NCI-H226 (cell line): ENCODE measurements around the gene MED27.

Source experiments
- DNase-seq: peaks from one replicate; pipeline ENCODE4 v3.0.0-alpha.2; 2015

The MED27 gene

DNA sequence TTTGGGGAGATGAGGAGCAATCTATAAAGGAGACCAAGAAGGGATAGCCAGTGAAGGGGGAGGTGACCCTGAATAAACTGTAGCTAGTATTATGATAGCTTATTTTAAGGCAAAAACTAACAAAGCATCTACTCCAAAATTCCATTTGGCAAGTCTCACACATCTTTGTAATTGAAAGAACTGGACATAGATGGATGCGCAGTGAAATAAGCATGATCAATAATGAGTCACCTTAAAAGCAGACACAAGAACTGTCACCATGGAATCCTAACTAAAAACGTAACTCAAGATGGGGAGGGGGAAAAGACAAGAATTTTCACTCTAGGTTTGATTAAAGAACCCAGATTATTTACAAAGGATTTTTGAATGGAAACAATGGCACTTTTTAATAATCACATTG is 164.5 kb downstream of the MED27 start:
- DNase-seq = no peak

DNA sequence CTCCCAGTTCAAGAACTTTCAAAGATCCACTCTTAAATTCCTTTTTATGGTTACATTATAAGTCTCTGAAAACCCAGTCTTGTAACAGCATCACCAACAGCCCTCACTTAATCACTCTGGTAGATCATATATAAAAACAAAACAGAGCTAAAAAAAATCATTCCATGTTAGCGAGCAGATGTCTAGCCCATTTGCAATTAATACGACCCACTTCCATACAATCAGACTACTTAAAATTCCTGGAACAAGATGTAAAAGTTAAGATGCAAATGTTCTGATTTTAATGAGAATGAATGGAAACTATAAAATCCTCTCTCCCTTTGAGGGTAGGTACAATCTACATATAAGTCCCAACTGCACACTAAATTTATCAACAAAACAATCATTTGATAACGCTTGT is 167.0 kb downstream of the MED27 start:
- DNase-seq = no peak

DNA sequence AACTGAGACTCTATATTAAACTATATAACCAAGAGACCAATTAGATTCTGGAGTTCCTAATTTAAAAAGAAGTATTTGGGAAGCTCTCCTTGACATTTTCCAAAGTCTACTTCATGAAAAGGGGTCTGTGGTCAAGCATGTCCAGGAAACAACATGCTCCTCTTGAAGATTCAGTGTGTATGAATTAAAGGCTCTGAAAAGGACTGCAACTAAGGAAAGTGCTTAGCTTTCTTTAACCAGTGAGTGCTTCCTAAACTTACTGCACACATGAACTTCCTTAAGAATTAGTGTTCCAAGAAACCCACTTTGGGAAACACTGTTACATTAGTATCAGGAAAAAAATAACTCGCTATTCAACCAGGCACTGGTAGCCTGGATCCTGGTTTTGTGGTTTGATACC is 167.6 kb downstream of the MED27 start:
- no peak for DNase-seq

DNA sequence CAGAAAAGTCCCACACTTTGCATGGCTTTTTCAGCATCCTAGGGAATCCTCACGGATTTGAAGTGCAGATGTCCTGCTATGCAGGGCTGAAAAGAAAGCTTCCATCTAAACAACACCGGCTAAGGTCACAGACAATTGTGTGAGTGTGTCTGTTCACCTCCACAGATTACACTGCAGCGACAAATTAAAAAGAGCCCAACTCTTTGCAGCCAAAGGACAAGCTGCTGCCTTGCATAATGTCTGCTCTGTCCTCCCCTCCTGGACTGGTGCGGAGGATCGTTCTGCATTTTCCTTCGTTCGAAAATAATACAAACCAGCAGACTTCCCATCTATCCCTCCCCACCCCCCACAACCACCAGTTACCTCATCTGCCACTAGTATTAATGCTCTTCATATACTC is 169.1 kb downstream of the MED27 start:
- no peak for DNase-seq

DNA sequence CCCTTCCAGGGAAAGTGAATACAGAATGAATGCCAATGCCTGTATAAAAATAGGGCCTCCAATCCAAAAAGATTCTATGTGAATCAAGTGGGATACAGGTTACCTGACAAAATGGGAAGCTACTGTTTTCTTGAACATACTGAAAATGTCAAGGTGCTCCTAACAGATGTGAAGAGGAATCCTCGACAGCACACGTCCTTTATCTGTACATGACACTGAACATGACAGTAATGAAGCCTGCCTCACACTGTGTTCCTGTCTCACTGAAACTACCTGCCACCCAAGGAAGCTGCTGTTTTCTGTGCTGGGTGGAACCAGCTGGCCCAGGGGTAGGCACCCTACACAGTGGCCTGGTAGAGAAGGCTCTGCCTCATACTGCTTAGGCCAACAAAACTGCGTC is 174.5 kb downstream of the MED27 start:
- no peak for DNase-seq

DNA sequence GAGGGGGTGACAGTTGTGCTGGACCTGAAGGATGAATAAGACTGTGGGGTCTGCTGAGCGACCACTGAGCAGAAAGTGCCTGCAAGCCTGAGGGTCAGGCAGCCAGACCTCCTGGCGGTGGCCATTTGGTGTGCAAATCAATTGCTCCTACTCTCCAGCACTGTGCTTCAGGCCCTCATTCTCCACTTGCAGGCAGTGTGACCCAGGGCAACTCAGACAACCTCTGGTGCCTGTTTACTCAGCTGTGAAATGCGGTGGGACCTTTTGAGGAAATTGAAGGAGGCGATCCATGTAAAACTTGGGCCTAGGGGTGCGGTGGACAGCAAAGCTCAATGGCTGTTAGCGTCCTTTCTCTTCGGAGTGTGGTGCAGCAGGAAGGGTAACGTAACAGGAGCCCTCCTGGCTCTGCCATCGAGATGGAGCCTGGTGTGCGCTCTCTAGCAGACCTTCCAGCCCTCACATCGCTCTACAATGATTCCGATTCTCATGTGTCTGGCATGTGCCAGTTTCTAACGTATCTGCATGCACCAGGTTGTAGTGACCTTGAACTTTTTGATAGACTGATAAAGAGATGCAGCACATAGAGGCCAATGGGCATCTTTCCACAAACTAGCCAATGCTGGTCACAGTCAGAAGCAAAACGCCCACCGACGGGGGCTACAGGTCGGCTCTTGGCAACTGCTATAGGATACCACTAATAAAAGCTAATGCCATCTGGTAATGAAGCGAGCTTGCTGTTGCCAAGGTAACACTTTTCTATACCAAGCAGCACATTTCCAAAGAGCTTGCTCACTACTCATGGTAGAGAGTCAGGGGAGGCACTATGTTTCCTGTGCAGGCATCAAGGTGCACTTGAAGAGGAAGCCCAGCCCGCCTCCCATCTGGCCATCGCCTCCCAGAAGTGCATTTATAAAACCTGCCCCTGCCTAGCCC is 180.1 kb downstream of the MED27 start:
- DNase-seq = no peak

DNA sequence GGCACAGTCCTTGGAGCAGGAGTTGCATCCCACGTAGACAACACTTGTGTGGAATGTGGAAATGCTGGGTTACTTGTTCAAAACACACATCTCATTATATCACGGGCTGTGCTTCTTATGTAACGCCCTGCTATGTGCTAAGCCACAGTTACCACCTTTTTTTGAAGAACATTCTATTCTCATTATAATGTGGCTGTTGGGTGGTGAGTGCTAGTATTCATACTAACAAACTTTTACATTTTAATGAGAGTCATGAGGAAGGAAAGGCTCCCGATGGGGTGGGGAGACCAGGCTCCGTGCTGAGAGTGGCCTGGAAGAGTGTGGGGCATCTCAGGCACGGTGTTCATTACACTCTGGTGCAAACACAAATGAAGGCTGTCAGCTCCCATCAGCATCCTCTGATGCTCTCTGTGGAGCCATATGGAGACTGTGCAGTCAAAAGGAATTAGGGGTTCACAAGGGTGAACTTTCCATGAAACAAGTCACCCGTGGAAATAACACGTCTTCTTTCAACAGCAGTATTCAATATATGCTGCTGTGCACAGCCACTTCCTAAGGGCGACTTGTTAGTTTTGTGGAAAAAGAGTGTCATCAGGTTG is 186.7 kb downstream of the MED27 start:
- no peak for DNase-seq

DNA sequence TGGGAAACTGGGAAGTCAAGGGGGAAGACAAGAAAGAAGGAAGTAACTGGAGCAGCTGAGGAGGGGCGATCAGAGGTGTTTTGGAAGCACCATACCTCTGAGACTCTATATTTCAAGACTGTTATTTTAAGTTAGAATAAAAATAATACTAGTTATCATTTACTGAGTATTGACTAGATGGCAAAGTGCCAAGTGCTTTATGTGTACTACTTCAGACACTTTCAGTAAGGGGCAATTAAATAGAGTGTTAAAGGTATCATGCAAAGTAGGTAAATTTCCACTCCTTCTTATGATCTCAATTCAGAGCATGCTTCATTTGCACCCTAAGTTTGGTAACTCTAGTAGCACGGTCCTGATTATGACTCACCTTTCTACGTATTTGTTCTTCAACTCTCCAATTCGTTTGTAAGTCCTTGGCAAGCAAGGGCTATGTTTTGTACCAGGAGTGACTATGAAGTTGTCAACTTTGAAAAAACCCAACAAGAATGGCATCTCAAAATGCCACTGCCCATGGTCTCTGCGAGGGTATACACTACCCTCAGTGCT is 187.4 kb downstream of the MED27 start:
- no peak for DNase-seq

DNA sequence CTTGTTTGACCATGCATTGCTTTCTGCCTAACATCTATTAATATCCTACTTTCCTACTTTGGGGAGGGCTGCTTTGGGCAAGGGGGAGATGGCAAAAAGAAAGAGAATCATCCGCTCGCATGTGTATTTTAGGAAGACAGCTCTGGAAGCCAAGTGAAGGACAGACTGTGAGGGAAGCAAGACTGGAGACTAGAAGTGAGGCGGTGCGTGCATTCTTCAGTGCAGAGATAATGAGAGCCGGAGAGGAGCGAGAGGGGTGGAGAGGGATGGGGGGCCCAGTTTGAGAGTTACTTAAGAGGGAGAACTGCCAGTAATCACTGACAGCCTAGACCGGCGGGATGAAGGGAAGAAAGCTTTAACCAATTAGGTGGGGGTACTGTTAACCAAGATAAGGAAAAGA is 188.1 kb downstream of the MED27 start:
- DNase-seq = no peak

DNA sequence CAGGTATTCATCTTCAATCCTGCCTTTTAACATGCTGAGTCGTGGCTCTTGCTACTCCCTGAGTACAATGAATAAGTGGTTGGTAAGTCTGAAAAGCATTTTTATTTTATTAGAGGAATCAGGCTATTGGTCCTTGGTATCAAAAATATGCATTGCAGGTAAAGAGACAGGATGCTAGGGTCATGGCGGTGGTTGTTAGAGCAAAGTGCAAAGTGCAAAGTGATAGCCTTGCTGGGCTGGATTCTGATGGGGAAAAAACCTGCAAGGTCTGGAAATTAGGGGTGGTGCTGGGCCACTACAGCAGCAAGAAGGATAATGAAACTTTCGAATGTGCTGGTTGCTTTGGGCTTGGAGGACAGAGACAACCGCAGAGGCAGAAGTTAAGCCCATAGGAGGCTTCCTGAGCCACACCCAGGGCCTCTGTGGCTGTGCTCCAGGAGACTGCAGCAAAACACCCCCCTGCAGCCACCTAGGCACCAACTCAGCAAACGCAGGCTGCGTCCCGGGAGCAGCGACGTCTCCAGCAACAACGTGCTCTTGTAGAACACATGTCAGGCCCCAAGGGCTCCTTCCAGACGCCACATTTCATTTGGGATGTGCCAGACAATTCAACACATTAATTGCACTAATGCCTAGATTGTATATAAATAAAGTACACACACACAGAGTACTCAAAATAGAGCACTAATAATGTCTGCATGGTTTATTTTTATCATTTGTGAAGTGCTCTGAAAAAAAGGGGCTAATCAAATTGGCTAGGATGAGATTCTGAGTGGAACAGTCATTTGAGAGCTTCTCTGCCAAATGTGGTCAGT is 190.0 kb downstream of the MED27 start:
- DNase-seq = no peak

DNA sequence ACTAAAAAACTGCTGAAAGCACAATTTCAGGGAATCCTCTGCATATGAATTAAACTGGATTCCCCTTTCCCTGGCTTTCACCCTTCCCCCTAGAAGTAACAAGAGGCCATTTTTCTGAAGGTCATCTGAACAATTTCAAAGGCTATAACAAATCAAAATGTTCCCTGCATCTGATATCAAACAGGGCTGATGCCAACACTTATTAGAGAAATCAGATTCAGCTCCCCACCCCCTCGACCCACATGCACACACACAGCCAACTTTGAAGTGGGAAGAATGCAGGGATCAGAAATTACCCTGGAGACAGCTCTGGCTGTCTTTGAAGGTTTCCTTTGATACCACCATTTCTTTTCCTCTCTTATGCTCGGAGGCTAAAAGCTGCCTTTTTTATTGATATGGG is 190.7 kb downstream of the MED27 start:
- DNase-seq = no peak

DNA sequence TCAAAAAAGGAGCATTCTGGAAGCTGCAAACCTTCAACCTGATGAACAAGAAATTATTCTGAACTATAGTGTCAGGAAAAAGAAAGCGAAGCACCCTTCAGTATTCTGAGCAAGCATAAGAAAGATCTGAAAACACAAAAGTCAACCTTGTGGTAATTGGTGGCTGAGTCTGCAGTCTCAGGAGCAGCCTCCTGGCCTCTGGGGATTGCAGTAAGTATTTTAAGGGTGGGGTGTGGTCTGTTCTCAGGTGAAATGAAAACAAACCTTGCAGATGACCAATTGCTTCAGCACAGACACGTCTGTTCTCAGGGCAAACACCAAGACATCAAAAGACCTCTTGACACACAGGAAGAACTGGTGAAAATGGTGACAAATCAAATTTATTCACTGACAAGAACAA is 192.0 kb downstream of the MED27 start:
- no peak for DNase-seq

DNA sequence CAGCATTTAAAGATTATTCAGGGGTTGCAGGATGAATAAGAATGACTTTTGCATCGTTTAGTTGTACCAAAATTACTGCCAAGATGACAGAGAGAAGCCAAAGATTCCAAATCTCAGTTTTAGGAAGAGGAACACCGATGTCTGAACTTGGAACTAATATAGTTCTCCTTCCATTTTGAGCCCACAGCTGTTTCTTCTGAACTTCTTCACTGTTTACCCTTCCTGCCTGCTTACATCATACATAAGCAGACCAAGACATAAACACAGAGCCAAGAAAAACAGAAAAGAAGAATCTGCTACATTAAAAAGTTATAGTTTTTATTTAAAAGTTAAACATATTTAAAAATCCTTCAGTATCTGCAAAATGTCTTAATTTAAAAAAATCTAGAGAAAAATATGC is 192.8 kb downstream of the MED27 start:
- no peak for DNase-seq

DNA sequence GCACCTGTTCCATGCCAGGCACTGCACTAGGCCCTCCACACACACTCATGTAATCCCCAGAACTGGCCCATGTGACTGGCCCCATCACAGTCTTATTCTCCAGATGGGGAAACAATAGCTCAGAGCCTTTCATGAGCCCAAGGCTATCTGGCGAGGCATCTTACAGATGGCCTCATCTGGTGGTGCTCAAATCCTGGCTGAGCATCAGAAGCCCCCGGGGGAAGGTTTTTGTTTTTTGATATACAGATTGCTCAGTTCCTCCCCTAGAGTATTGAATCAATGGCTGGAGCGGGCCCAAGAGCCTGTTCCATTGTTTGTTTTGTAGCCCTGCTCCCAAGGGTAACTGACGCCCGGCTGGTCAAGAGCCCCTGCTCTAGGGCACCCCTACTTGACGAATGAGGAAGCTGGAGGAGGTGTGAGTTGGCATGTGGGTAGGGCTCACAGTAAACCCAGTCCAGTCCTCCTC is 194.5 kb downstream of the MED27 start:
- DNase-seq = no peak

DNA sequence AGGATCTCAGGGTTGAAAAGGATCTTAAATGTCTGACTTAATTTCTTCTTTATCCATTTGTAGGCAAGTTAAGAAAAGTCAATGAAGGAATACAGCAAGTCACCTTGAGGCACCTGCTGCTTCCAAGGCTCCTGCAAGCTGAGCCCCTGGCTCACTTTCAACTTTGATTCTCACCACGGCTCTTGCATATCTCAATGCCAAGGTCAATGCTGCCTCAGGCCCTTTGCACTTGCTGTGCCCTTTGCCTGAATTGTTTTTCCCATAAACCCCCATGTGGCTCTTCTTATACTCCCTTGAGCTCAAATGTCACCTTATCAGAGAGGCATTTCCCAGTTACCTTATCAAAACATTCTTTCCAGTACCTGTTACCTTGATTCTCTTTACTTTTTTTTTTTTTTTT is 195.4 kb downstream of the MED27 start:
- no peak for DNase-seq

DNA sequence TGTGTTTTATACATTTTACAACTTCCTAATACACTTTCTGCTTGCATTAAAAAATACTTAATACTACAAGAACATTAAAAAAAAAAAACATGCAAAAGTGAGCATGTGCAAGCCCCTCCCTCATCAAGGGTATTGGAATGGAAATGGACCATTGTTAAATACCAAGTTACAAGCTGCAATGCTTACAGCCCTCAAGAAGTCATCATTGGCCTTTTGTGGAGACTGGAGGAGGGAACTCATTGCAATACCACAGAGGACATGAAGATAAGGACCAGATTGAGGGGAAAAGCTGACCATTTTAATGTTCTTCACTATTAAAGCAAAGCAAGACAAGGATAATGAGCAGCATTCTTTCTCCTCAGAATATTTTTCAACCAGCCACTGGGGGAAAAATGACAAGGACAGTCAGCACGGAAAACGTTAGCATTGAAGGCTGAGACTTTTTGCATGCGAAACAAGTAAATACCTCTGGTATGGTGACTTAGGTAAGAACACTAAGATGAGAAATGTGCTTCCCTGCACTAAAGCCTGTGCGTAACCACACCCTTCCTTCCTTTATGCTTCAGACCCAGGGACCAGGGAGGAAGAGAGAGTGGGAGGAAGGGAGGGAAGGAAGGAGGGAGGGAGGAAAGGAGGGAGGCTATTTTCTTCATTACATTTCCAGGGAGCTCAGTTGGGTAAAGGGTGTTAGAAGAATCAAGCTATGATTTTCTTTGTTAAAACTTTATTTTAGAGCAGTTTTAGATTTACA is 198.7 kb downstream of the MED27 start:
- DNase-seq = no peak

DNA sequence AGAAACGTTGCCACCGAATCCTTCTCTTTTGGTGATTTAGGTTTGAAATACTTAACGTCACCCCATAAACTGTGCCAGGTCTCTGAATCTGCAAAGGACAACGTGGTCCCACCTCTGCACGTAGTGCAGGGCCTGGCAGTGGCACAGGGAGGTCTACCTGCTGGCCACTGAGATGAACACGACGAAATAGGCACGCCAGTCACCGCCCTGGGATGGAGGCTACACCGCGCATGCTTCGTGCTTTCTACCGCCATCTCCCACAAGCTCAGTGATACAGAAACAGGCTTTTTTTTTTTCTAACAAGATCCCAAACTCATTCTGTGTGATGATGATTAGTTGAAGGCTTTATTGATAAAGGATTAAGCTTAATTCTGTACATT is 199.8 kb downstream of the MED27 start:
- DNase-seq = no peak

DNA sequence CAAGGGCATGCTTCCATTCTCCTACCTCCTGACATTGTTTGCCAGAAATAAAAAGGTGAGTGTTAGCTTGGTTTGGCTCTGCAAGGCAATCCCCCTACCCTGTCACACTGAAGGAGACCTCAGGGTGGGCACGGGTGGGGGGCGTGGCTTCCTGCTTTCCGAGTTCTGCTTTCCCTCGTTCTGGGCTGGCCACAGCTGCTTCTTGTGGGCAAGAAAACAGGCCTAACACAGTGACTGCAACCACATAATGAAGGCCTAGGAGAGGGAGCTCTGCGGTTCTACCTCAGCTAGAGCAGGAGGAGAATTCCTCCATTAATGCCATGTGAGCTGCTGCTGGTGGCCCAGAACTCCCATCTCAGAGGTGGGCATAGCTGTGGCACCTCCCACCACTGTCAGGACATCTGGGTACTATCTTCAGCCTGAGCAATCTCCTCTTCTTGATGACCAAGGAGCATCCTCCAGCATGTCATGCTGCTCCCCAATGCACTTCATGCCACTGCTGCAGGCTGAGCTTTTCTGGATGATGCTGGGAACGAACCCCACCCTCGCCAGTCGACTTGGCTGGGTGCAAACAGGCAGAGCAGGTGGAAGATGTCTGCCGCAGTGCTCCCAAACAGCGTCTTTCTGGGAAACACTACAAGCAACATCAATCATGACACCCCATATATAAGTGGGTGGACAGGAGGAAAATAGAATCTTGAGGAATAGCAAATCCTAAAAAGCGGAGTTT is 200.3 kb downstream of the MED27 start:
- no peak for DNase-seq

DNA sequence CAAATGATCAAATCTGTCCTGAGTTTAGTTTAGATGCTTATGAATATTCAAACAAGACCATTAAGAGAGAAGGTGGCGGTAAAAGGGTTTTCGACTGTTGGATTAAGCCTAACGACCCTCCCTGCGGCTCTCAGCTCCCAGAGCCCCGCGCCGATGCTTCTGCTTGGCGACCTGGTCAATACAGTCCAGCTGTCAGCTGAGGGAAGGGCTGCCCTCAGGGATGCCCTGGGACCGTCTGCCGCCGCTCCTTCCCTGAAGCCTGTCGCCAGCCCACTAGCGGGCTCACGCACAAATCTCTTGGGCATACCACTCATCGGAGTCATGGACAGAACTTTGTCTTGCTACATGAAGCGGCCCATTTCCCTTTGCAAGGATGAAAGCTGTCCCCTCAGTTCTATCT is 203.2 kb downstream of the MED27 start:
- no peak for DNase-seq

DNA sequence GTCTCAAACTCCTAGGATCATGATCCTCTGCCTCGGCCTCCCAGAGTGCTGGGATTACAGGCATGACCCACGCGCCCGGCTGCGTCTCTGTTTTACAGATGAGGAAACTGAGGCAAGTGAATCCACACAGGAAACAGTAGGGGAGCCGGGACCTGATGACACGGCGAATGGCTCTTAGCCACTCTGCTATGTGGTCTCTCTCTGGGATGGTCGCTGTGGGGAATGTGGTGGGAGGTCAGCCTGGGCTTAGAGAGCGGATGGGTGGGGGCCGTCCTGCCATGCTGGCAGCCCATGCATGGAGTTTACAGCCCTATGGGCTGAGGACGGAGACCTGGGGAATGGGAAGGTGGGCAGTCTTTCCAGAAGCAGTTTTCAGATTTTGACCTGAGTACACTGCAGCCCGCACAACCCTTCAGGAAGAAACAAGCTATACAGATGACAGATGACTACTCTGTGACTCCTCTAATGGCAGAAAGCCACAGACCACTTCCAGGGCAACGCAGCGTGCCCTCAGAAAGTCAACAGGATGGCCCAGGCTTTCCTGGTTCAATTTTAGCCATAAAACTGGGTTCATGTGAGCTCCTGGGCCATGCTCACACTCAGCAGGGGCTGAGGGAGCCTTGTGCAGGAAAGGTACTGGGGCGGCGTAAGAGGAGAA is 203.7 kb downstream of the MED27 start:
- DNase-seq = no peak

DNA sequence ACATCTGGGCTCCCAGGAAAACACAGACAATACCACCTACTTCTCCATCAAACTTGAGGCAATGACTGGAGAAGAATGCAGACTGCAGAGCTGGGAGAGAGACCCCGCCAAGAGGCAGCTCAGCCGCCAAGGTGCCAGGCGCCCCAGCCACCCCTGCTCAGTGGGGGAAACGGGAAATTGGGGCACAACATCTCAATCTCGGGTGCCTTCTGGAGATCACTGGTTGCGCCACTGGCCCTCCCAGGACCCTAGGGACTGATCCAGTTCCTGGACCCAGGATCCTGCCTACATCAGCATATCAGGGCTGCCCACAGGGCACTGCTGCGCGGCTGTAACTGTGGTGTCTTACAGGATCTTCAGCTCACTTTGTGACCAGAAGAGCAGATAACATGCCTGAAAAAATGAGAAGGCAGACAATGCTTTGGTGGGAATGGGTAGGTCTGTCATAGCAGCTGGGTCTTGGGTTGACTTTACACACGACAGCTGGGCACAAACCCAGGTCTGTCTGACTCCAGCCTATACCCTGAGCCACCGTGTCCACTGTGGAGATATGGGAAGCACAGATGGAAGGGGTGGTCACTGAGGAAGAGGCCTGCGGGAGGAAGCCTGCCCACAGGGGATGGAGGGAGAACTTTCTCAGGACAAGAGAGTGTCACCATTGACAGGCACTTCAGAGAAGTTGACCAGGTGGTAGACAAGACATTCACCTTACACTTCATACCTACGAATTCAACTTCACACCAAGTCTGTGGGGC is 204.6 kb downstream of the MED27 start:
- no peak for DNase-seq
